Measurements from ENCODE around the gene CPD.
A peak's percentile ranks its signal among the peaks of the same experiment; 100 is the strongest.

Gene CPD

DNA sequence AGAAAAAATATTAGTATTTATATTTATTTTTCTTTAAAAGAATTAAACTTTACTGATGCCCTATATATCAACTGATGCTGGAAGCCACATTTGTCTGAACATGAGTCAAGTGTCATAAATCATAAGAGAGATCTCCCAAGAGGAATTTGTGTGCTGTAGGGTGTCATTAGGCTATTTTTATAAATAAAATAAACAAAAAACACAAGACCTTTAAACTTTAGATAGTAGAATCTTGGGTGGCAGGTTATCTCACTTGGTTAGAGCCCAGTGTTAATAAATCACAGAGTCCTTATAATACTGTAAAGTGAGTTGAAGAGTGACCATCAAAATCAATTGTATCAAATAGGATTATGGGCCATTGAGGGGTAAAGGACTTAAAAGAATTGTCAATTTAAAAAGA is 21.3 kb upstream of the CPD start:
- no peak for DNase-seq

DNA sequence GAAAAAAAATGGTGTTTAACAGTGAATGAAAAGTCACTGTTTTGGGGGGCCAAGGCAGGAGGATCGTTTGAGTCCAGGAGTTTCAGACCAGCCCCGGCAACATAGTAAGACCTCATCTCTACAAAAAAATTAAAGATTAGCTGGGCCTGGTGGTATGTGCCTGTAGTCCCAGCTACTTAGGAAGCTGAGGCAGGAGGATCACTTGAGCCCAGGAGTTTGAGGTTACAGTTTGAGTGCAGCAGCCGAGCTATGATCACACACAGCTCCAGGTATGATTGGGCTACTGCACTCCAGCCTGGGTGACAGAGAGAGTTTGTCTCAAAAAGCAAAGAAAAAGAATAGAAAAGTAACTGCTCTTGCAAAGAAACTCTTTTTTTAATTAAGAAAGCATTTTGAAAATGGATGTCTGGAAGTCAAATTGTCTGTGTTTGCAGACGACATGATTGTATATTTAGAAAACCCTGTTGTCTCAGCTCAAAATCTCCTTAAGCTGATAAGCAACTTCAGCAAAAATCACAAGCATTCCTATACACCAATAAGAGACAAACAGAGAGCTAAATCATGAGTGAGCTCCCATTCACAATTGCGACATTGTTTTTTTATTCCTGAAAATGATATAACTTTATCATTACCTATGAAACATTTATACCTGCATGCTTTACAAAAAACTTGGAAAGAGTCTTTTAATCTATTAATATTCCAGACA is 20.5 kb upstream of the CPD start:
- no peak for DNase-seq

DNA sequence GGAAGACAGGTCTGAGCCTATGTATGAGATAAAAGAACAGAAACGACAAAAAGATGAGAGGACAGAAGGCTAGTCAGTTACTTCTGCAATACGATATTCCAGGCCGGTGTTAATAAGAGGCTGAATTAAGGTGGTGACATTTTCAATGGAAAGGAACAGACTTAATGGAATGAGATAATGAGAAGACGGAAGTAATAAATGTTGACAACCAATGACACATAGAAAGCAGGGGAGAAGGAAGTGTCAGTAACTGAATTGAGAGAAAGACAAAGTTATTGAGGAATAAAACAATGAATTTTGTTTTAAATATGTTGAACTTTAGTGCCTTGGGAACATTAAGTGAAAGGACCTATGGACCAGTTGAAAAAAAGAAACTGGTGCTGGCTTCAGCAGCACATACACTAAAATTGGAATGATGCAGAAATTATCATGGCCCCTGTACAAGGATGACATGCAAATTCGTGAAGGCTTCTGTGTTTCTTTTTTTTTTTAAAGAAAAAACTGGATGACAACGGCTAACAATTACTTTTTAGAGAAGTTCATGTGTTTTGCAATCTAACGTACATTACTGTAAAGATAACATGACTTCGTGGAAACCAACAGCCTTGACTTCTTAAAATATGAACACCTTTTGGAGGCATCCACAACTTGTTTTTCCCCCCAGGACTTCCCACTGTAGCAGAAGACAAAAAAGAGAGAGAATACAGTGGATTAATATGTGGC is 18.5 kb upstream of the CPD start:
- no peak for DNase-seq

DNA sequence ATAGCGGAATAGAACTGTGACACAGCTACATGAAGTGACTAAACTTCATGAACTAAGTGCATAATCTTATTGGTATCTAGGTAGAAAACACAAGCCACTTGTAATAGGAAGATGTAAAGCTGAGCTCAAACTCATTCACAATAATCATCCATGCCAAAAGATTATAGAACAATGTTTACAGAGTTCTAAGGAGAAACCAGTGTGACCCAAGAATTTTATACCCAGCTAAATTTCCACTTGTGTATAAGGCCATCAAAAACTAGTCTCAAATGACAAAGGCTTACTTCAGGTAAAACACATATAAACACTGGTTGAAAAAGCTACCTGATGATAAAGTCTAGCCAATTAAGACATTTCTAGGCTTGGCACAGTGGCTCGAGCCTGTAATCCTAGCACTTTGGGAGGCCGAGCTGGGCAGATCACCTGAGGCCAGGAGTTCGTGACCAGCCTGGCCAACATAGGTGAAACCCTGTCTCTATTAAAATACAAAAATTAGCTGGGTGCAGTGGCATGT is 16.9 kb upstream of the CPD start:
- DNase-seq, result no peak

DNA sequence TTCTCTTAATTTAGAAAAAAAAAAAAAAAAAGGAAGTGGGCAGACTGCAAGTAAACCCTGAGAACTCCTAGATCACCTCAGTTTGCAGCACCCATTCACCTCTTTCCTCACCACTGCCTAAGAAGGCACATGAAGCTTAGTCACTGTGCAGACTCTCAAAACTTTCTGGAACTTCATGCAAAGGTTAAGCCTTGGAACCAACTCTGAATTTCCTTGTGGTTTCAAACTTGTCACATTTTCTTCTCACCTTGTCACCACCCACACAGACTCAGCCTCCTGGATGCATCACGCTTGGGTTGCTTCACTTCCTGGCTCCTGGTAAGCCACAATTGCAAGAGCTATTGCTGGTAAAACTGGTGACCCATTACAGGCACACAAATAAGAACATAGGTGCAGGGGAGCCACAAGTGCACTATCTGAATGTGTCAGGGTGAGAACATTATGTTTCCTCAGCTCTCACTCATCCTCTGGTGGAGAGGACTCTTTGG is 15.0 kb upstream of the CPD start:
- no peak for DNase-seq

DNA sequence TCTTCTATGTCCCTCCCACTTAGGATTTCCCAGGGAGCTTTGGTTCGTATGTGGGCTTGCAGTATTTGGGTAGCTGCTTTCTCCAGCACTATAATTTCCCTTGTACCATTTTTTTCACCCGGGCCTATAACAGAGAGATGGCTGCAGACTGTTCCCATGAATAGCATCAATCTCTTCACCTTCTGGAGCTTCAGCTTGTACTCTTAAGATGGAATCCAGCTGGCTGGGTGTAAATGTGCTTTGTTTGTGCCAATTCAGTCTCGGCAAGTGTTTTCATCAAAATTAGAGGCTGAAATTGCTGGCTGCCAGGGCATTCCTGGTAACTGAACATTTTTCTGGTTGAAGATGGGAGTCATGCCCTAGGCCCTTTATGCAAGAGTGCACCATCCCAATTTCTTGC is 12.2 kb upstream of the CPD start:
- DNase-seq, result no peak

DNA sequence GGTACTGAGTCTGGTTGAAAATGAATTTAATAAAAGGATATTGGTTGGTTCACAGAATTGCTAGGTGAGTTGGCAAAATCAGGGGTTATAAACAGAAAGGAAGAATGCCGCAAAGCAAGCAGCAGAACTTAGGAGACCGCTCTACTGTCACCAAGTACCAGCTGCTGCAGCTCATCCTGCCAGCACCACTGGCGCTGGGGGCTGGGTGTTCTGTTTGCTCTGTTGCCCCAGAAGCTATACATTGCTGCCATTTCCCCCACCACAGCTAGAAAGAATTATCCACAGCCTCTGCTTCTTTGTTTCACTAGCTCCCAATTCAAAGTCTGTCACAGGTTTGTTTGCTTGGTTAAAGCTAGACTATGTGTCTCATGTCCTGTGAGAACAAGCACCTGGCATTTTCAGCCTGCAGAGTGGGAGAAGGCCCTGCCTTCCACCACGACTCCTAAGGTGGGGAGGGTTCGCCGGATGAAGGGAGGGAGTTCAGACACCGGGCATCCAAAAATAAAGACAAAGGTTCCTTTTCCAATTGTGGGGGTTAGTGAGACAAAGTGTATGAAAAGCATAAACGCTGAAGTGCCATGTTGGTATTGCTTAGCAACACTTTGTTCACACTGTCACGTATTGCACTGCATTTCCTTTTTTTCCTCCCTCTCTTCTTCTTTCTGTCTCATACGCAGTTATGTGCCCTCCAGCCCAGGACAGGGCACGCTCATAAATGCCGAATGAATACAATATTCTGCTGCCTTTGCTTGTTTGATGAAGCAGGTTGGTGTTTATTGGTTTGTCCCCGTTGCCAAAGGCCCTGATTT is 9.6 kb upstream of the CPD start:
- DNase-seq, result no peak

DNA sequence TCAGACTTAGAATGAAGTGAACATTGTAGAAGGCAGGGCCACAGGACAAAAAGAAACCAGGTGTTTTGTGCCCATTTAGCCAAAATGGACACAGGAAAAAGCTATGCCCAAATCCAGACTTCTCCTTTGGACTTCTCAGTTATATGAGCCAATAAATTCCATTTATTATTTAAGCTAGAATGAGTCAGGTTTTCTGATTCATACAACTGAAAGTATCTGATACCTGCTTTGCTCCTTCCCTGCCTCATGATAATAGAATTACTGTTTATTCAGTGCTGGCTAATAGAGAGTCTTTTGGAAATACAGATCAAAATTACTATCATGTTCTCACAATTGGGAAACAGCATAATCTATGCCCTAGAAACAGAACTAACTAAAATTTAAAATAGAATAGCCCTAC is 8.7 kb upstream of the CPD start:
- no peak for DNase-seq

DNA sequence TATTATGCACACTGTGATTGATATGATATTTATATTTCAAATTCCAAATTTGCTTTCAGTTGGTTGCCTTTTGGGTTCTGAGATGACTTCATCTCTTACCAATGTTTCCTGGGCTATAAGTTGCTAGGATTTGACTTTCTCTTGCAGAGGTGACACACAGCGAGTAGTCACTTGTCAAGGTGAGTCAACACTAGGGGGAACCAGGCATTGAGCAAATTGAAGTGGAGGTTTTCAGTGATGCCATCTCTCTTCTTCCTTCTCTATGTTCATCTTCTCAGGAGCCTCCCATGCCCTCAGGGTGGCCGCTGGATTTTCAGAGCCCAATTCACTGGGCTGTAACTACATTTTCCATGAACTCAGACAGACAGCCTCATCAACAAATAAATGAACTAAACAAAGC is 6.0 kb upstream of the CPD start:
- no peak for DNase-seq

DNA sequence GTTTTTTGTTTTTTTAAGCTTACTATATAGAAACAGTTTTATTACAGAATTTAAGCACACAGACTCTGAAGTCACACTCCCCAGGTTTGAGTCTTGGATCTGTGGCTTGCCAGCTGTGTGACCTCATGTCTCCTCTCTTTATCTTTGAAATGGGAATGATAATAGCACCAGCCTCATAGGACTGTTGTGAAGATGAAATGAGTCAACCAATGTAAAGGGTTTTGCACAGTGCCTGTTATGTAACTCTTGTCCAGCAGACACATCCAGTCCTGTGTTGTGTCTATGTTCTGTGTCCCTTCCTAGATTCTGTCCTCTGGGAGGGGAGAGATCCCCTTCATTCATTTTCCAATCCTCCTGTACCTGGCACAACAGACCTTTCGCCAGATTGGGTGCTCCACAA is 3.1 kb upstream of the CPD start:
- DNase-seq, result no peak

DNA sequence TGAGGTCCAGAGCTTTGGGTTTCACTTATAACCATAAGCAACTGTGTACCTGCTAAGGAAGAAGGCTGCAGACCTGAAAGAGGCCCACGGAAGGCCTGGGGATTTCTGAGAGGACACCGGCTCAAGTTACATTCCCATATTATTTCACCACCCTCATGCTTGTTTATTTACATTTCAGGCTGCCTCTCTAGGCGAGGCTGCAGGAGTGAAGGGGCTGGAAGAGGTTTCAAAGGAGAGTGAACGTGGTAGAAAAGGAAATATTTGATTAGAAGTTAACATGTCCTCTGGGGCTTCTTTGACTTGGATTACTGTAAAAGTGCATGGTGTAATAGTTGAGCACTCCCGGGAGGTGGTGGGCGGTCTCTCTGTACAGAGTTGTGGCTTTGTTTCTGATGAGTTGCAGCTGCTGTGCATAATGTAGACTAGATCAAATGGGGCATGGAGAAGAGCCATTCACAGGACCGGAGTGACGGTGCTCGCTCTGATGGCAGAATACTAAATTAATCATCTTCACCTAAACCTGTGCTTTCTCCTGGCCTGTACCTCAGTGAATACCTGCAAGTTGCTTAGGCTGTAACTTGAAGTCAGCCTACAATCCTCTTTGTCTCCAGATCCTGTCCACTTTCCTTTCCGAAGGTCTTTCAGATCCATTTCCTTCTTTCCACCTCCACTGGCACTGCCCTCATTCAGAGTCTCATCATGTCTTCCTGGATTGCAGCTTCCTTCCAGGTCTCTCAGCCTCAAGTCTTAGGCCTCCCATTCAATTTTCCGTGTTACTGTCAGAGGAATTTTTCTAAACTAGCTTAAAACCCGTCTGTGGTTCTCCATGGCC is 1.9 kb upstream of the CPD start:
- peak; percentile 94 for DNase-seq

DNA sequence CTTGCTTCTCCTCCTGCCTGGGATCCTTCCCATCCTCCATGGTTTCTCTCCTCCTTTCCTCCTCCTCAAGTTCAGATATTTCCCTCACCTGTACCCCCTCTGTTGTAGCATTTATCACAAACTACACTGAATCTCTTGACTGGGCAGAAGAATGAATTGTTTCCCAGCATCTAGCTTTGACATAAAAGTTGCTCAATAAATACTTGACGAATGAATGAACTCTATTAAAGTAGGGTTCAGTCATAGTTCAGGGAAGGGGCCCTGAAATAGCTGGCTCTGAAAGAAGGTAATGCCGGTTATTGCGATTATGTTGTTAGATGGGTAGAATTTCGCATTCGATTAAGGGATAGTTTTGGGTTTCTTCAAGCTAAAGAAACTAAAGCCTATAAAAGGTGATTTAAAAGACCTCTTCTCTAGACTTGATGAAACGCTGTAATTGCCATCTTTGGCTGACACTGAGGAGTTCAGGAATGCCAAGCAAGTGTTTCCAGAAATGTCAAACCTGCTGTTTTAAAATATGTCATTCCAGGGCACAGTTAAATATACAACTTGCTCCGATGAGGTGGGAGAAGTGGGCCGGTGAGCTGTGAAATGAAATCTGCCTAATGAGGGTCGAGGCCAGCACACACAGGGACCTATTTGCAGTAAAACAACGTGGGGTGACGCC is 1.0 kb upstream of the CPD start:
- DNase-seq, result no peak

DNA sequence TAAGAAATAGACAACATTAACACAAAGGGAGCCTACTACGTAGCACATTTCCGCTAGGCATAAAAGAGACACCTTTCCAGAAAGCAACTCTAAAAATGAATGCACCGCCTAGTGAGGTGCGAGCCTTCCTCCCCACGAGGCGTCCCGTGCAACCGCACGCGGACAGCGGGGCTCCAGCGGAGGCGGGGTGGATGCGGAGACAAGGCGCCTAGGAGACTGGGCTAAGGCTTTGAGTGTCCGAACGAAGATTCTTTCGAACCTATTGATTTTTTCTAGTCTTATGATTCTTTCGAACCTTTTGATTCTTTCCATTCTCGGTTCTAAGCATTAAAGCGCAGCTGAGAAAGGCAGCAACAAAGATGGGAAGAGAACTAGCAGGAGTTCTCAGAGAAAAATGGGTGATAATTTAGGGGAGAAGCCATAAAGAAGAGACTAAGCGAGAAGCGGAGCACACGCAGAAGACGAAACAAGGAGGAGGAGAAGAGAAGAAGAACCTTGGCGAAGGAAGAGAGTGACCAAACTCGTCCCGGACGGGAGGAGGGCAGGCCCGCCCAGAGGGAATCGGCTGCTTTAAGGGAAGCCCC is 394 bp upstream of the CPD start:
- DNase-seq, result peak; percentile 31

DNA sequence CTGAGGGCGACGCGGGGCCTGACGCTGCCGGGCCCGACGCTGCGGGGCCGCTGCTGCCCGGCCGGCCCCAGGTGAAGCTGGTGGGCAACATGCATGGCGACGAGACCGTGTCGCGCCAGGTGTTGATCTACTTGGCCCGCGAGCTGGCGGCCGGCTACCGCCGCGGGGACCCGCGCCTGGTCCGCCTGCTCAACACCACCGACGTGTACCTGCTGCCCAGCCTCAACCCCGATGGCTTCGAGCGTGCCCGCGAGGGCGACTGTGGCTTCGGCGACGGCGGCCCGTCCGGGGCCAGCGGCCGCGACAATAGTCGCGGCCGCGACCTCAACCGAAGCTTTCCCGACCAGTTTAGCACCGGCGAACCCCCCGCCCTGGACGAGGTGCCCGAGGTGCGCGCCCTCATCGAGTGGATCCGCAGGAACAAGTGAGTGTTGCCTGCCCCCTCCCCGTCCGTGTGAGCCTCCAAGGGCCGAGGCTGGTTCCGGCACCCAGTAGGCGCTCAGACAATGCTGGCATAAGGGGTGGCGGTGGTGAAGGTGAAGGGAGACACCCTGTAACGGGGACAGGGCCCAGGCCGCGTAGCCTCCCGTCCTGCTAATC is 676 bp downstream of the CPD start:
- DNase-seq, result no peak

DNA sequence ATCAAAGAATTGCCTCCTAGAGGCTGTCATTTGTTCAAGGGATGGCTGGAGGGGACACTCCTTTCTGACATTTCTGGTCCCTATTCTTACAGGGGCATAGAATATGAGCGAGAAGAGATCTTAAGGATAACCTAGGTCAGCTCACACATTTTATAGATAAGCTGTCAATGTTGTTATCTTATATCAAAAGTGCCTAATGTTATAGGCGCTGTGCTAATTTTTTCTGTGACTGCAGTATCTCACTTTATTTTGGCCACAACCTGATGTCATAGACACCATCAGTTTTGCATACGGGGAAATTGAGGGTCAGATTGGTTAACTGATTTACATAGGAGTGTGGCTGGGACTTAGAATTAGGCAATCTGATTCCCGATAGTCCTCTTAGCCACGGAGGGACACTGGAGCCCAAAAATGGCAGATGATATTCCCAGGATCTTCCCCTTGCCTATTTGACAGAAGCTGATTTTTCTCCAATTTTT is 1.2 kb downstream of the CPD start:
- no peak for DNase-seq

DNA sequence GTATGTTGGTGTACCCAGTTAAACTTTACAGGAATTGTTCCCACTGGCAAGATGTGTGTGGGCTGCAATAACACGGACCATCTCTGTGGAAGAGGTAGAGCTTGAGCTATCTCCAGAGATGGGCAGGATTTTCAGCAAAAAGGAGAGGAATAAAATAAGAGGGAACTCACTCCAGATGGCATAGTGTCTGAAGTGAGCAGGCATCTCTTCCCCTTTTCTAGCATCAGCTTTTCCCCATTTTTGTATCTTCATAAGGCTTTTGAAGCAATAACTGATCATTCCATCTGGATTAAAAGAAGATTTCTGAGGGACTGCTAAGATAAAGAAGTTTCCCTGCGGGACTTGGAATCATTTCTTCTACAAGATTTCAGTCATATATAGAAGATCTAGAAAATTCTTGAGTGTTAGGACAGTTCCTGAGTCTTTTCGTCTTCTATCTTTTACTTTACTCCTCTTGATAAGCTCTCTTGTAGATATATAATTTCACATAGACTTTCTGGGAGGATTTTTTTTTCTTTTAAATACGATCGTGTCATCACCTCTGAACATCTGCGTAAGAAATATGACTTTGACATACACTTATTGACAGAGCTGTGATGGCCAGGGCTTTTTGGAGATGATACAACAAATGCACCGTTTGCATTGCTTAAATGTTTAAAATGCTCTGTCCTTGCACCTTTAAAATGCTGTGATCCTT is 2.1 kb downstream of the CPD start:
- no peak for DNase-seq

DNA sequence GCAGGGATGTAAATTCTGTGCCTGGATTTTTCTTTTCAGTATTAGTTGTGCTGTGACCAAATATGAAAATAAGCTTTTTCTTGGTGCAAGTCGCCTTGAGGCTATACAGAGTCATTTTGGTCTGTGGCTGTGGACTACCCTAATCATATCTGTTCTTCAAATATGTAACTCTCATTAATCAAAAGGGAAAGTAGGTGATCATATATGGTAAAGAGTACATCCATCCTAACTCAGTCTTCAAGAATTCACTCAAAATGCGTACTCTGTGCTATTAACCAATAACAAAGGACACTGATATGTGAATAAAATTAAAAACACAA is 2.6 kb downstream of the CPD start:
- no peak for DNase-seq

DNA sequence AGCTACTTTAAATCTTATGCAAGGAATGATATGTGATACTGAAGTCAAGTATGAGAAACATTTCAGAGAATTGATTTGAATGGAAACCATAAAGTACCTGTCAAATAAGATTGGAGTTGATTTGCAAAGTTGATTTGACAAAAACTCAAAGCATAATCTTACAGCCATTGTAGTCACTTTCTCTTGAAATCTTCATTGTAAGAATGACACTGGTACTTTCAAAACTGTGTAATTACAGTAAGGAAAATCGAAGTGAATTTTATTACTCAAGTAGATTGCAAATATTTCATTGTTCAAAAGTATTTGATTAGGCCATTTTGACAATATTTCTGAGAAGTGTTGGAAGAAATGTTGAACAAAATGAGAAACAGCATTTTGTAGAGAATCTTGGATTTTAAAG is 3.6 kb downstream of the CPD start:
- DNase-seq, result no peak

DNA sequence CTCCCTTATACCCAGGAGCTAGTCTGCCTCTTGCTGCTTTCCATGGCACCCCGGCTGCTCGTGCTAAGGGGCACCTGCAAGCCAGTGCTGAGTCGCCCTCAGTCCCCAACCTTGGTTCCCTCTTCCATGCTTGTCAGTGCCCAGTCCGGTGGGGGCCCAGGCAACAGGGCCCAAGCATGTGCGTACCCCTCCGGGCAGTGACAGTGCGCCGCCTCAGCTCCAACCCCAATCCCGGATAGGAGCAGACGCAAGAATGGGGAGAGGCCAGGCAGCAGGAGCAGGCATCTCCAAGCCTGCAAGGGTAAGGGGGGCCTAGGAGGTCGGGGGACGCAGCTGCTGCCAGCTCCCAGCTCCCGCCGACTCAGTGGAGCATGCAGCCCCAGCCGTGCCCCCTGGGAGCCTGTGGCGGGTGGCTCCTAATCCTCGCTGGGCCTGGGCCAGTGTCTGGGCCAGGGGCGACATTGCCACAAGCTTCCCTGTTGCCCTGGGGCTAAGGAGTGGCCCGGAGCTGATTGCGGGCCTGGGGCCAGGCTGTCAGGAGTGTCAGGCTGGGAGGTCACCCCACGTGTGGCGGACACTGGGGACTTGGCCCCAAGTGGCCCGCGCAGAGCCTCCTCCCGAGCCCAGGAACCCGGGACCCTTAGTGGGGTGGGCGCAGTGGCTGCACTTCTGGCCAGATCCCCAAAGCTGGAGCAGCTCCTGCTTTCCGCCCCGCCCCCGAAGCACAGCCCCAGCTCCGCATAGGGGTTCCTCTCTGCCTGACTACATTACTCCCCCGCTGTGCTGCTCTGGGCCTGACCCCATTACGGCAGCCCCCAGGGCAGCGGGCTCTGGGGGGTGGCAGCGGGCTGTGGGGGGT is 9.8 kb downstream of the CPD start:
- no peak for DNase-seq

Measured in NCI-H1436 (cell line).